ENCODE results near the gene CPSF2. TPM values are rescaled to one million over a fixed set of nuclear protein-coding genes. Genes with fewer than 3 reads are reported as not detected.

Gene CPSF2
- polyA plus RNA-seq, 3 donors from 2014 or later, result 19.2 to 38.2 (median 26.8) TPM

DNA sequence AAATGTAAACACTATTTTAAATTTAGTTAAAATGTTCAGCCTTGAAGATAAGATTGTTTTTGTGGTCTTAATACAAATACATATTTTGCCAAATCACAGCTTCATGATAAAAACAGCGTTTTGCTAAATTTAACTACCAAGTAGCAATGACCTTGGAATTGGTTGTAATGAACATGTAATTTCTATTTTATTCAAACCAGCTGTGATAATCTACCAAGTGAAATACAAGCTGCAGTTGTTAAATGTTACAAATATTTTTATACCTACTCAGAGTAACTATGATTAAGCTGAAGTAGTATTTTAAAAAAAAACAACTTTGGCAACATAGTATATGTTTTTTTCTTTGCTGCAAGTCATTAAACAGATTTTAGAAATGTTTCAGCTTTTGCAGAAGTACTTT lies 96.2 kb downstream of the CPSF2 start:
- DNase-seq, result no peak
- Mint-ChIP-seq H3K27ac (no peak overlapping the region), H3K4me1 (no peaks in the 10 kb centered on the region), H3K27me3 (ENCODE audit: low read depth in 3 of 3) (peaks cover 4 to 7% (median 6%) of the 10 kb centered on the region in 3 donors), H3K36me3 (no peaks in the 10 kb centered on the region), H3K4me3 (no peak overlapping the region), H3K9me3 (no peaks in the 10 kb centered on the region)

Other genes starting within 250 kb of the CPSF2 start
- gene FBLN5, start 174.3 kb upstream of the CPSF2 start, polyA plus RNA-seq, result 1 to 10 TPM; 3.0 to 3.8 (median 3.0) TPM
- gene TRIP11, start 81.9 kb upstream of the CPSF2 start, polyA plus RNA-seq, result 10 to 100 TPM; 14.3 to 62.6 (median 24.3) TPM
- 10 to 100 TPM; 12.7 to 21.1 (median 20.3) TPM for gene ATXN3, start 15.4 kb upstream of the CPSF2 start, polyA plus RNA-seq
- 100 to 1,000 TPM; 248 to 492 (median 335) TPM for gene NDUFB1, start 263 bp upstream of the CPSF2 start, polyA plus RNA-seq
- under 1 TPM; 0.05 to 0.52 (median 0.12) TPM for gene SLC24A4, start 201.2 kb downstream of the CPSF2 start, polyA plus RNA-seq